ENCODE results near the gene DHRS7B. TPM values are rescaled to one million over a fixed set of nuclear protein-coding genes. Genes with fewer than 3 reads are reported as not detected.

DHRS7B gene
- polyA plus RNA-seq, 1 donor (not counting 4 experiments of a cell fraction or from before 2014, with no cell fraction given): 33.8 TPM

DNA sequence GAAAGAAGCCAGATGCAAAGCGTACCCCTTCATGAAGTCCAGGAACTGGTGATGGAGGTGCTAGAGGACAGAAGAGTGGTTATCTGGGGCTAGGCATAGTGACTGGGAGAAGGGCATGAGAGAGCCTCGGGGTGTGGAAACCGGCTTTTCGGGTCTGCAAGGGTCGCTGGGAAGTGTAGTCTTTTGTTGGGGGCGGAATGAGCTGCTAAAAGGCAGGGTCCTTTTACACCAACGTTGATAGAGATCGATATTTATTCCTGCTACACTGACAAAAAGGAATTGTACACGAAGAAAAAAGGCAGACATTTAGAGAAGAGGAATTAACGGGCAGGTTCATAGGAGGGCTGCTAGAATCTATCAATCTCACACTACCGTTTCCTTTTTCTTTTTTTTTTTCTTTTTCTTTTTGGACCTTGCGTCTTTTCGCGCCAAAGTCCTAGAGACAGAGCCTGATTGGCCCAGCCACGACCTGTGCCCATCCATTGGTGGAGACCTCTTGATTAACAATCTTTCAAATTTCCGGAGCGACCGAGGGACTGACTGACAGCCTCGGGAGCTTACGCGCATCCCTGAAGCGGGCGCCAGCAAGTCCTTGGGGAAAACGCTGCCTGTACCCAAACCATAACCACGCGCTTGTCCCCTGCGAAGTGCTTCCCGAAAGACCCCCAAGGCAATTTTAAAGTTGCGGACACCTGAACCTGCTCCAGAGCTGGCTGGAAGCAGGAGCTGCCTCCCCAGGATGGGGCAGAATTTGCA is 27.7 kb upstream of the DHRS7B start:
- Histone ChIP-seq H2AFZ (ENCODE audit: control insufficient read depth, low read length) (peak overlapping the region; percentile 92), H3K27me3 (ENCODE audit: control insufficient read depth, extremely low read depth, insufficient read depth, low read length) (no peaks in the 10 kb centered on the region), H3K4me3 (ENCODE audit: control insufficient read depth in 2 of 3, extremely low read depth in 1 of 3, insufficient read depth in 2 of 3, low read depth in 1 of 3, low read length in 3 of 3) (peak overlapping the region; percentile 39 to 84 (median 81)), H3K9me1 (ENCODE audit: control insufficient read depth, extremely low read depth, insufficient read depth, low read length) (no peaks in the 10 kb centered on the region), H3K9me3 (ENCODE audit: control insufficient read depth, low read depth, low read length) (no peaks in the 10 kb centered on the region), H3K4me2 (ENCODE audit: control insufficient read depth, extremely low read depth, insufficient read depth, low read depth, low read length) (peak overlapping the region; percentile 87), H4K20me1 (ENCODE audit: control insufficient read depth, extremely low read depth, insufficient read depth, low read length) (no peaks in the 10 kb centered on the region), H3K4me1 (ENCODE audit: control insufficient read depth, extremely low read depth, insufficient read depth, low read length) (peaks cover 12% of the 10 kb centered on the region), H3K9ac (ENCODE audit: control insufficient read depth, extremely low read depth, insufficient read depth, low read length) (peak overlapping the region; percentile 67), H3K36me3 (ENCODE audit: control insufficient read depth in 2 of 2, extremely low read depth in 1 of 2, insufficient read depth in 2 of 2, low read length in 2 of 2) (no peaks in the 10 kb centered on the region), H3K27ac (ENCODE audit: control insufficient read depth, insufficient read depth, low read length) (peak overlapping the region; percentile 85), H3K79me2 (ENCODE audit: control insufficient read depth, insufficient read depth, low read length) (no peaks in the 10 kb centered on the region)
- FAIRE-seq (peak; percentile 32), DNase-seq (ENCODE audit: low read depth, low spot score) (no peak)
- TF ChIP-seq, protein P1, sequence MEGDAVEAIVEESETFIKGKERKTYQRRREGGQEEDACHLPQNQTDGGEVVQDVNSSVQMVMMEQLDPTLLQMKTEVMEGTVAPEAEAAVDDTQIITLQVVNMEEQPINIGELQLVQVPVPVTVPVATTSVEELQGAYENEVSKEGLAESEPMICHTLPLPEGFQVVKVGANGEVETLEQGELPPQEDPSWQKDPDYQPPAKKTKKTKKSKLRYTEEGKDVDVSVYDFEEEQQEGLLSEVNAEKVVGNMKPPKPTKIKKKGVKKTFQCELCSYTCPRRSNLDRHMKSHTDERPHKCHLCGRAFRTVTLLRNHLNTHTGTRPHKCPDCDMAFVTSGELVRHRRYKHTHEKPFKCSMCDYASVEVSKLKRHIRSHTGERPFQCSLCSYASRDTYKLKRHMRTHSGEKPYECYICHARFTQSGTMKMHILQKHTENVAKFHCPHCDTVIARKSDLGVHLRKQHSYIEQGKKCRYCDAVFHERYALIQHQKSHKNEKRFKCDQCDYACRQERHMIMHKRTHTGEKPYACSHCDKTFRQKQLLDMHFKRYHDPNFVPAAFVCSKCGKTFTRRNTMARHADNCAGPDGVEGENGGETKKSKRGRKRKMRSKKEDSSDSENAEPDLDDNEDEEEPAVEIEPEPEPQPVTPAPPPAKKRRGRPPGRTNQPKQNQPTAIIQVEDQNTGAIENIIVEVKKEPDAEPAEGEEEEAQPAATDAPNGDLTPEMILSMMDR (optimal IDR thresholded peaks at IDR 0.05 in 1 of 3, IDR thresholded peaks at IDR 0.05 in 1 of 3, conservative IDR thresholded peaks at IDR 0.05 in 1 of 3; ENCODE audit: extremely low read depth in 1 of 3, insufficient read depth in 2 of 3, low read length in 3 of 3): no peak
- no peak for TF ChIP-seq EZH2 (IDR thresholded peaks at IDR 0.05; ENCODE audit: low read length)
- dilution Hi-C loops (cut with MboI; ENCODE audit: extremely low pct_ligation_motif_present, low sequenced_read_pairs): no loop called here

DNA sequence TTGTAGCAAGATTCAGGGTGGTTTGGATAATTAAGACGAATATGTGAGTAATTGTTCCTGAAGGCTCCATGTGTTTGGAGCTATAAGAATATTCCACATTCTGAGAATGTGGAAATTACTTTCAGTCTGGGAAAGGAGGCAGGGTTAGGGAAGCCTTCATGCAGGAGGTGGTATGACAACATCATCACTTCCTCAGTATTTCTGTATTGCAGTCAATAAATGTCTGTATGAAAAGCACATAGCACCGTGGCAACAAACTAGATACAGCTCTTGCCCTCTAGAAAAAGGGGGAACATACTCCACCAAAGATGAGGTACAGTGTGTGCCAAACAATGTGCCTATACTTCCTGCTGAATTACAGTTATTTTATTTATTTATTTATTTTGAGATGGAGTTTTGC is 26.1 kb upstream of the DHRS7B start:
- Histone ChIP-seq H3K9ac (ENCODE audit: control insufficient read depth, extremely low read depth, insufficient read depth, low read length) (no peak overlapping the region), H3K27me3 (ENCODE audit: control insufficient read depth, extremely low read depth, insufficient read depth, low read length) (no peaks in the 10 kb centered on the region), H3K4me2 (ENCODE audit: control insufficient read depth, extremely low read depth, insufficient read depth, low read depth, low read length) (no peak overlapping the region), H3K27ac (ENCODE audit: control insufficient read depth, insufficient read depth, low read length) (no peak overlapping the region), H3K9me3 (ENCODE audit: control insufficient read depth, low read depth, low read length) (no peaks in the 10 kb centered on the region), H4K20me1 (ENCODE audit: control insufficient read depth, extremely low read depth, insufficient read depth, low read length) (no peaks in the 10 kb centered on the region), H3K9me1 (ENCODE audit: control insufficient read depth, extremely low read depth, insufficient read depth, low read length) (no peaks in the 10 kb centered on the region), H3K79me2 (ENCODE audit: control insufficient read depth, insufficient read depth, low read length) (no peaks in the 10 kb centered on the region), H3K4me3 (ENCODE audit: control insufficient read depth in 2 of 3, extremely low read depth in 1 of 3, insufficient read depth in 2 of 3, low read depth in 1 of 3, low read length in 3 of 3) (no peak overlapping the region), H3K4me1 (ENCODE audit: control insufficient read depth, extremely low read depth, insufficient read depth, low read length) (peaks cover 12% of the 10 kb centered on the region), H3K36me3 (ENCODE audit: control insufficient read depth in 2 of 2, extremely low read depth in 1 of 2, insufficient read depth in 2 of 2, low read length in 2 of 2) (no peaks in the 10 kb centered on the region), H2AFZ (ENCODE audit: control insufficient read depth, low read length) (no peak overlapping the region)
- dilution Hi-C loops (cut with MboI; ENCODE audit: extremely low pct_ligation_motif_present, low sequenced_read_pairs): no loop called here
- no peak for DNase-seq (ENCODE audit: low read depth, low spot score)
- no peak for TF ChIP-seq EZH2 (IDR thresholded peaks at IDR 0.05; ENCODE audit: low read length)
- TF ChIP-seq, protein P1 (optimal IDR thresholded peaks at IDR 0.05 in 1 of 3, IDR thresholded peaks at IDR 0.05 in 1 of 3, conservative IDR thresholded peaks at IDR 0.05 in 1 of 3; ENCODE audit: extremely low read depth in 1 of 3, insufficient read depth in 2 of 3, low read length in 3 of 3): no peak
- no peak for FAIRE-seq
